ENCODE data around the gene EEIG1. TPM values are rescaled to one million over a fixed set of nuclear protein-coding genes. Genes with fewer than 3 reads are reported as not detected.

Gene EEIG1
- total and polyA plus RNA-seq, 9 of the 15 experiments (the other 6 are each of a cell fraction or from before 2014, with no cell fraction given): 0.17 to 16.7 (median 3.6) TPM

GRCh38 chr9:127991757-127992274, 11.0 kb upstream of the EEIG1 start:
- ATAC-seq (no peak), FAIRE-seq (no peak), DNase-seq (ENCODE audit: extremely low read depth in 1 of 4, low spot score in 3 of 4) (no peak)
- no peak overlapping the region for H3K9ac ChIP-seq (ENCODE audit: insufficient read depth in 1 of 2, low read depth in 2 of 2, low read length in 2 of 2)
- peak; percentile 44; the same call in 1 of the 2 replicates for TF ChIP-seq BCOR (IDR thresholded peaks at IDR 0.05)
- TF ChIP-seq RFX7 (CRISPR knock-in tag; IDR thresholded peaks at IDR 0.05): no peak
- TF ChIP-seq NCOR1 (IDR thresholded peaks at IDR 0.05): no peak
- TF ChIP-seq DIDO1 (tag; IDR thresholded peaks at IDR 0.05; ENCODE audit: low read depth): no peak
- TF ChIP-seq, protein P1, sequence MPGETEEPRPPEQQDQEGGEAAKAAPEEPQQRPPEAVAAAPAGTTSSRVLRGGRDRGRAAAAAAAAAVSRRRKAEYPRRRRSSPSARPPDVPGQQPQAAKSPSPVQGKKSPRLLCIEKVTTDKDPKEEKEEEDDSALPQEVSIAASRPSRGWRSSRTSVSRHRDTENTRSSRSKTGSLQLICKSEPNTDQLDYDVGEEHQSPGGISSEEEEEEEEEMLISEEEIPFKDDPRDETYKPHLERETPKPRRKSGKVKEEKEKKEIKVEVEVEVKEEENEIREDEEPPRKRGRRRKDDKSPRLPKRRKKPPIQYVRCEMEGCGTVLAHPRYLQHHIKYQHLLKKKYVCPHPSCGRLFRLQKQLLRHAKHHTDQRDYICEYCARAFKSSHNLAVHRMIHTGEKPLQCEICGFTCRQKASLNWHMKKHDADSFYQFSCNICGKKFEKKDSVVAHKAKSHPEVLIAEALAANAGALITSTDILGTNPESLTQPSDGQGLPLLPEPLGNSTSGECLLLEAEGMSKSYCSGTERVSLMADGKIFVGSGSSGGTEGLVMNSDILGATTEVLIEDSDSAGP (CRISPR knock-in tag; IDR thresholded peaks at IDR 0.05): no peak
- TF ChIP-seq RHOXF2B (CRISPR knock-in tag; conservative IDR thresholded peaks at IDR 0.05): no peak
- peak; percentile 62 for TF ChIP-seq RBM25 (IDR thresholded peaks at IDR 0.05; ENCODE audit: low read depth, low read length, severe bottlenecking)
- no peak for TF ChIP-seq ILF3 (IDR thresholded peaks at IDR 0.05; ENCODE audit: borderline replicate concordance)
- 0 out of 2 replicates have a peak, but pooled peaks have one; percentile 21 for TF ChIP-seq ZNF121 (CRISPR knock-in tag; conservative IDR thresholded peaks at IDR 0.05)
- H3K27me3 ChIP-seq (ENCODE audit: control insufficient read depth in 2 of 2, insufficient read depth in 2 of 2, low read length in 2 of 2): no peaks in the 10 kb centered on the region
- WGBS (ENCODE audit: insufficient coverage, low coverage, missing lambda C conversion rate): 71% methylated on average over 3 of the region's 3 CpGs
- CTCF ChIA-PET (ENCODE audit: low intra/inter-chr PET ratio): no interaction called here
- BruUV-seq (replicated peaks): no TSS peak
- H3K36me3 ChIP-seq (ENCODE audit: control insufficient read depth, insufficient read depth, low read length): no peaks in the 10 kb centered on the region
- H3K9me1 ChIP-seq (ENCODE audit: control insufficient read depth, insufficient read depth, low read length): no peaks in the 10 kb centered on the region
- H3K4me3 ChIP-seq: no peak overlapping the region
- no peak overlapping the region for H2AFZ ChIP-seq (ENCODE audit: low read depth, low read length)
- POLR2A ChIA-PET: interaction anchor here (0.7 to 1.8 kb wide), 4 partner anchors 10 to 276 kb away, joined by 3 to 15 read pairs (median 4); partner anchors contain the start of genes EEIG1 and PTRH1
- no peaks in the 10 kb centered on the region for H3K79me2 ChIP-seq (ENCODE audit: control insufficient read depth, insufficient read depth, low read length)
- H3K27ac ChIP-seq (ENCODE audit: extremely low read depth, low read depth, low read length): no peak overlapping the region
- H3K4me1 ChIP-seq (replicated peaks in 1 of 2; ENCODE audit: control insufficient read depth in 2 of 2, insufficient read depth in 2 of 2, low read length in 2 of 2): peaks cover 9 to 10% of the 10 kb centered on the region in 2 experiments; a peak in 3 of 5 replicates
- in situ Hi-C loops (cut with MboI) (no loop called here), intact Hi-C loops (cut with micrococcal nuclease) (no loop called here)
- H4K20me1 ChIP-seq (replicated peaks; ENCODE audit: control insufficient read depth, insufficient read depth, low read length): no peaks in the 10 kb centered on the region
- no peak overlapping the region for H3K4me2 ChIP-seq (ENCODE audit: insufficient read depth, low read length)
- H3K9me3 ChIP-seq (replicated peaks; ENCODE audit: control insufficient read depth, insufficient read depth, low read depth, low read length): no peaks in the 10 kb centered on the region

All from K562 (cell line).